Prostate gland (tissue), 2 donors: ENCODE results near the gene KPNA3. TPM values are rescaled to one million over a fixed set of nuclear protein-coding genes. Genes with fewer than 3 reads are reported as not detected.

Experiments used
- DNase-seq: peaks from one replicate; pipeline ENCODE4 v3.0.0-alpha.2; 2019; ENCODE audit warnings: low spot score
- H3K27ac ChIP-seq, 2 donors: fragments of 200-600 bp; sonication (generic); 2 replicates each; pipeline ENCODE4 v1.5.1; 2017 to 2019
- H3K27me3 ChIP-seq: fragments of 200-600 bp; sonication (generic); replicated peaks from 2 replicates; pipeline ENCODE4 v1.5.1; 2019; ENCODE audit not compliant: insufficient read depth
- H3K36me3 ChIP-seq, 2 donors: fragments of 200-600 bp; sonication (generic); 1 replicate in 1 of 2; 2 replicates in 1 of 2; pipeline versions ENCODE4 v1.5.1 to v1.8.1; 2017 to 2019
- H3K4me1 ChIP-seq: fragments of 200-600 bp; sonication (generic); replicated peaks from 2 replicates; pipeline ENCODE4 v1.5.1; 2019
- H3K4me3 ChIP-seq, 2 donors: fragments of 200-600 bp; sonication (generic); 2 replicates each; pipeline ENCODE4 v1.5.1; 2017 to 2019
- H3K9me3 ChIP-seq: fragments of 200-600 bp; sonication (generic); 2 replicates; pipeline ENCODE4 v1.5.1; 2017
- POLR2A ChIP-seq: fragments of 450-650 bp; IDR thresholded peaks from one replicate; pipeline ENCODE4 v1.6.1; 2016; ENCODE audit warnings: antibody characterized with exemption, mild to moderate bottlenecking
- POLR2AphosphoS5 ChIP-seq: sonication (generic); formaldehyde crosslinking; IDR thresholded peaks from one replicate; pipeline ENCODE4 v1.6.1; 2017; ENCODE audit warnings: antibody characterized with exemption
- WGBS: methylation state at CpG from one replicate; pipeline ENCODE4 v1.1.5; 2018; 5-methylcytosine and 5-hydroxymethylcytosine counted together
- intact Hi-C: fragments of 100-400 bp; cut with DNase I; formaldehyde crosslinking; loops from one replicate; pipeline ENCODE4 v1.14.2; 2022
- total RNA-seq, 2 donors: library from RNA; depleted of rRNA; stranded (reverse); fragments of >200 nt; gene quantifications; one replicate each; pipeline ENCODE4 v1.1.0, GENCODE V29; 2016
- TF ChIP-seq, protein P1 (sequence below), 4 experiments: fragments of 200-600 bp in 2 of 4; fragments of 450-650 bp in 2 of 4; sonication (generic) in 2 of 4; IDR thresholded peaks; 1 replicate in 3 of 4; 2 replicates in 1 of 4; pipeline ENCODE4 v1.5.1; 2016 to 2019; ENCODE audit warnings: antibody characterized with exemption in 4 of 4, mild to moderate bottlenecking in 2 of 4, moderate library complexity in 2 of 4

The KPNA3 gene
- total RNA-seq, 2 donors from 2014 or later: 16.9 to 26.4 TPM

DNA sequence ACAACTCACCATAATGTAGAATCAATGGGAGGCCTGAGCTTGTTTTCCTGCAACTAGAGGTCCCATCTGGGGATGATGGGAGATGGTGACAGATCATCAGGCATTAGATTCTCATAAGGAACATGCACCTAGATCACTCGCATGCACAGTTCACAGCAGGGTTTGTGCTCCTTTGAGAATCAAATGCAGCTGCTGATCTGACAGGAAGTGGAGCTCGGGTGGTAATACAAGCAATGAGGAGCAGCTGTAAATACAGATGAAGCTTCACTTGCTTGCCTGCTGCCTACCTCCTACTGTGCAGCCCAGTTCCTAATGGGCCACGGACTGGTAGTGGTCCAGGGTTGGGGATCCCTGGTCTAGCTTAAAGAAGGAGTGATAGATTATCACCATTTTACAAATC lies 33.0 kb downstream of the KPNA3 start:
- Histone ChIP-seq H3K9me3 (no peaks in the 10 kb centered on the region), H3K36me3 (no peaks in the 10 kb centered on the region), H3K27ac (no peak overlapping the region), H3K4me1 (no peaks in the 10 kb centered on the region), H3K27me3 (no peaks in the 10 kb centered on the region), H3K4me3 (no peak overlapping the region)
- TF ChIP-seq POLR2A (no peak), POLR2AphosphoS5 (no peak)
- TF ChIP-seq, protein P1, sequence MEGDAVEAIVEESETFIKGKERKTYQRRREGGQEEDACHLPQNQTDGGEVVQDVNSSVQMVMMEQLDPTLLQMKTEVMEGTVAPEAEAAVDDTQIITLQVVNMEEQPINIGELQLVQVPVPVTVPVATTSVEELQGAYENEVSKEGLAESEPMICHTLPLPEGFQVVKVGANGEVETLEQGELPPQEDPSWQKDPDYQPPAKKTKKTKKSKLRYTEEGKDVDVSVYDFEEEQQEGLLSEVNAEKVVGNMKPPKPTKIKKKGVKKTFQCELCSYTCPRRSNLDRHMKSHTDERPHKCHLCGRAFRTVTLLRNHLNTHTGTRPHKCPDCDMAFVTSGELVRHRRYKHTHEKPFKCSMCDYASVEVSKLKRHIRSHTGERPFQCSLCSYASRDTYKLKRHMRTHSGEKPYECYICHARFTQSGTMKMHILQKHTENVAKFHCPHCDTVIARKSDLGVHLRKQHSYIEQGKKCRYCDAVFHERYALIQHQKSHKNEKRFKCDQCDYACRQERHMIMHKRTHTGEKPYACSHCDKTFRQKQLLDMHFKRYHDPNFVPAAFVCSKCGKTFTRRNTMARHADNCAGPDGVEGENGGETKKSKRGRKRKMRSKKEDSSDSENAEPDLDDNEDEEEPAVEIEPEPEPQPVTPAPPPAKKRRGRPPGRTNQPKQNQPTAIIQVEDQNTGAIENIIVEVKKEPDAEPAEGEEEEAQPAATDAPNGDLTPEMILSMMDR (IDR thresholded peaks at IDR 0.05): no peak
- no peak for DNase-seq
- 98% methylated on average over 3 of the region's 3 CpGs for WGBS
- intact Hi-C loops: no loop called here

DNA sequence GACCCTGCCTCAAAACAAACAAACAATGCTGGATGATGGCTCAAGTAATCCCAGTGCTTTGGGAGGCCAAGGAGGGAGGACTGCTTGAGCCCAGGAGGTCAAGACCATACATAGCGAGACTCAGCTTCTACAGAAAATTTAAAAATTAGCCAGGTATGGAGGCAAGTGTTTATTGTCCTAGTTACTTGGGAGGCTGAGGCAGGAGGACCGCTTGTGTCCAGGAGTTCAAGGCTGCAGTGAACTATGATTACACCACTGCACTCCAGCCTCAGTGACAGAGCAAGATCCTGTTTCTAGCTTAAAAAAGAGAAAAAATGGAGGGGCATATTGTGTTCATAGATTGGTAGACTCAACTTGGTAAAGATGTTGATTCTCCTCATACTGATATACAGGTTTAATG lies 36.2 kb downstream of the KPNA3 start:
- no peak overlapping the region for H3K4me3 ChIP-seq
- intact Hi-C loops: no loop called here
- no peaks in the 10 kb centered on the region for H3K4me1 ChIP-seq
- no peak overlapping the region for H3K27ac ChIP-seq
- DNase-seq: no peak
- 48% methylated on average over 2 of the region's 2 CpGs for WGBS
- no peaks in the 10 kb centered on the region for H3K9me3 ChIP-seq
- no peaks in the 10 kb centered on the region for H3K27me3 ChIP-seq
- no peak for TF ChIP-seq POLR2A
- TF ChIP-seq, protein P1 (IDR thresholded peaks at IDR 0.05): no peak
- no peak for TF ChIP-seq POLR2AphosphoS5
- no peaks in the 10 kb centered on the region for H3K36me3 ChIP-seq

DNA sequence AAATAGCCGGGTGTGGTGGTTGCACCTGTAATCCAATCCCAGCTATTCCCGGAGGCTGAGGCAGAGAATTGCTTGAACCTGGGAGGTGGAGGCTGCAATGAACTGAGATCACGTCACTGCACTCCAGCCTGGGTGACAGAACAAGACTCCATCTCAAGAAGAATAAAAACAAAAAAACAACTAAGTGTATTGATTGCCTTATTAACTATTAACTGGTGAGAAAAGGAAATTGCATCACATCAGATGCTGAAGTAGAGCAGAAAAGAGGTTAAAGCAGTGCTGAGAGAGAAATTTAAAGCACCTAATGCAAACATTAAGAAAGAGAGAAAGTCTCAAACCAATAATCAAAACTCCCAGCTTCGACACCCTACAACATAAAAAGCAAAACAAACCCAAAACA lies 38.3 kb downstream of the KPNA3 start:
- intact Hi-C loops: no loop called here
- H3K27ac ChIP-seq: no peak overlapping the region
- TF ChIP-seq POLR2A: no peak
- TF ChIP-seq, protein P1 (IDR thresholded peaks at IDR 0.05): no peak
- no peak for TF ChIP-seq POLR2AphosphoS5
- no peak for DNase-seq
- H3K36me3 ChIP-seq: no peaks in the 10 kb centered on the region
- H3K27me3 ChIP-seq: no peaks in the 10 kb centered on the region
- H3K4me3 ChIP-seq: no peak overlapping the region
- no peaks in the 10 kb centered on the region for H3K4me1 ChIP-seq
- WGBS: 92% methylated on average over 4 of the region's 4 CpGs
- no peaks in the 10 kb centered on the region for H3K9me3 ChIP-seq

DNA sequence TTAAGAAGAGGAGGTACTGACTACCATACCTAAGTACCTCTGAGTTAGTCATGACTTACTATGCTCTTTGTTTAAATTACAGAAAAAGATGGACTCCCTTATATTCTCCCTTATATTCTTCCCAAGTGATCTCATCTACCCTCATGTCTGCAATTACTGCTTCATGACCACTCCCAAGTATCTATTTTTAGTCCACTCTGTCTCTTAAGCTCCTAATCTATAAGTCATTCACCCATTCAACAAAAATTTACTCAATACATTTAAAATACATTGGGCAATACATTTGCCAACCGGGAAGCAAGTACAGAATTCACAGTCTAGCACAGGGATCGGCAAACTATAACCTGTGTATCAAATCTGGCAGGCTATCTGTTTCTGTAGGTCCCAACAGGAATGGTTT lies 42.6 kb downstream of the KPNA3 start:
- 92% methylated on average over 2 of the region's 2 CpGs for WGBS
- DNase-seq: no peak
- H3K27me3 ChIP-seq: no peaks in the 10 kb centered on the region
- H3K4me3 ChIP-seq: no peak overlapping the region
- no peaks in the 10 kb centered on the region for H3K36me3 ChIP-seq
- TF ChIP-seq POLR2A: no peak
- no peak for TF ChIP-seq POLR2AphosphoS5
- TF ChIP-seq, protein P1 (IDR thresholded peaks at IDR 0.05): no peak
- no peak overlapping the region for H3K27ac ChIP-seq
- intact Hi-C loops: no loop called here
- no peaks in the 10 kb centered on the region for H3K4me1 ChIP-seq
- no peaks in the 10 kb centered on the region for H3K9me3 ChIP-seq

DNA sequence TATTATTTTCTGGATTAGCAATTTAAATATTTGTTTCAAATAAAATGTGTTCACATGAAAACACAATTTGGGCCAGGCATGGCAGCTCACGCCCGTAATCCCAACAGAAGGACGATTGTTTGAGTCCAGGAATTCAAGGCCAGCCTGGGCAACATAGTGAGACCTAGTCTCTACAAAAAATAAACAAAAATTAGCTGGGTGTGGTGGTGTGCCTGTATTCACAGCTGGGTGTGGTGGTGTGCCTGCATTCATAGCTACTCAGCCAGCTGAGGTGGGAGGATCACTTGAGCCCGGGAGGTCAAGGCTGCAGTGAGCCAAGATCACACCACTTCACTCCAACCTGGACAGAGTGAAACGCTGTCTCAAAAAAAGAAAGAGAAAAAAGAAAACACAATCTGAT lies 46.4 kb downstream of the KPNA3 start:
- 78% methylated on average over 5 of the region's 5 CpGs for WGBS
- H3K36me3 ChIP-seq: no peaks in the 10 kb centered on the region
- H3K27me3 ChIP-seq: no peaks in the 10 kb centered on the region
- intact Hi-C loops: no loop called here
- no peaks in the 10 kb centered on the region for H3K4me1 ChIP-seq
- no peak overlapping the region for H3K4me3 ChIP-seq
- no peak for TF ChIP-seq POLR2AphosphoS5
- no peak for TF ChIP-seq POLR2A
- TF ChIP-seq, protein P1 (IDR thresholded peaks at IDR 0.05): no peak
- DNase-seq: no peak
- H3K9me3 ChIP-seq: no peaks in the 10 kb centered on the region
- H3K27ac ChIP-seq: no peak overlapping the region
